RPMI7951 (cell line): Measurements from ENCODE around the gene IYD. TPM values are rescaled to one million over a fixed set of nuclear protein-coding genes. Genes with fewer than 3 reads are reported as not detected.
A peak's percentile ranks its signal among the peaks of the same experiment; 100 is the strongest.

ENCODE experiments used
- DNase-seq: peaks from one replicate; pipeline ENCODE4 v3.0.0-alpha.2; 2012; ENCODE audit warnings: low read depth
- total RNA-seq: library from RNA; depleted of rRNA; stranded (reverse); fragments of >200 nt; shearing (Covaris generic); gene quantifications from 2 replicates; pipeline ENCODE4 v1.2.3, GENCODE V29; 2014

The IYD gene
- total RNA-seq, 1 experiment from 2014 or later = not detected

GRCh38 chr6:150394899-150395295 lies 26.1 kb downstream of the IYD start:
- no peak for DNase-seq

DNA sequence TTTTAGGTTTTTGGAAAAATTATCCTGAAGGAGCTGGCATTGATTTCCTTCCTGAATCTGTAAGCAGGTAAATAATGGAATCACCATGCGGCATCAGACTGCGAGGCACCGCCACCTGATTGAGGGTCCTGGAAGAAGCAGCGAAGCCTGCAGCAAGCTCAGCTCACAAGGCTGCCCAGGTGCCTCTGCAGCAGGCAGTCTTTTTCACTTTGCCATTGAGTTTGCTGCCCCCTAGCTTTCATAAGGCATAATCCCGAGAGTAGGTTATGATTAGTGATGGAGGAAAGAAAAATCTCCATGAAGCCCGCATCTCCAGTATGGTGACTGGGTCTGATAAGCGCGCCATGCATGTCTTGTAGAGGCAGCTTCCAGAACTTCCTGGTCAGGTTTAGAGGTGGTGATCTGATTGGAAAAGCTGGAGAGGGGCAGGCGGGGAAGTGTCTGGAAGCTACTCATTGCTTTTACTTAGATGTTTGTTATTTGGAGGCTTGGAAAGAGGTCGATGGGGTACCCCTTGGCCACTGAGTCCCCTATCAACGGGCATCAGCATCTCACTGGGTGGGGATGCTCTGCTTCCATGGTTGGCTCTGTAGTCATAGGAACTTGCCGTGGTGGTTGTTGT lies 26.7 kb downstream of the IYD start:
- DNase-seq = peak; percentile 44

DNA sequence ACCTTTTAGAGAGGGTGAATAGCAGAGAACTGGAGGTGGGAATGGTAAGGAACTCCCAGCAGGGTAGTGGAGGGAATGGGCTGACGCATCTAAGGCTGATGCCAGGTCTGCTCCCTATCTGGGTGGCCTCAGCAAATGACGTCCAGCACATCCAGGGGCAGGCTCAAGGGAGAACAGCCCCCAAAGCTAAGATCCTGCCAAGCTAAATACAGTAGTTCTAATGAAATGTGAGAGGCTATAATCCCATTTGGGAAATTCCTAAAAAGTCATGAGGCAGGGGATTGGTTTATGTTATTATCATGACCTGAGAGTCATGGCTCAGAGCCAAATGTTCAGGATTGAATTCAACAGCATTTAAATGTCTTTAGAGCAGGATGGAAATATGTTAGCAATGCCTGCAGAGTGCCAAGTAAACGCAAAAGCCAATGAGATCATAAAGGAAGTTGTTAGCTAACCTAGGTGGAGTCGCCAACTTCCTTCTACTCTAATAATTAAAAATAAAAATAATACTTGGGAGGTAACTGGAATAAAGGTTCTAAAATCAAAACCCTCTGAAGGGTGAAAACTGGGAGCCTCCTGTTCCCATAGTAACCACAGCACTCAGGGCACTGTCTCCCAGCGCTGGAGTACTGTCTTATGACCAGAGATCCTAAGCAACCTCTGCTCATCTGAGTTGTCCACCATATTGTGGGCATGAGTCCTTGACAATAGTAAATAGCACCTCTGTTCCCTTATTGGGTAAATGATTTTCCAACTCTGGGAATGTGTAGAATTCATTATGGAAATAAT lies 34.8 kb downstream of the IYD start:
- DNase-seq = peak; percentile 7

DNA sequence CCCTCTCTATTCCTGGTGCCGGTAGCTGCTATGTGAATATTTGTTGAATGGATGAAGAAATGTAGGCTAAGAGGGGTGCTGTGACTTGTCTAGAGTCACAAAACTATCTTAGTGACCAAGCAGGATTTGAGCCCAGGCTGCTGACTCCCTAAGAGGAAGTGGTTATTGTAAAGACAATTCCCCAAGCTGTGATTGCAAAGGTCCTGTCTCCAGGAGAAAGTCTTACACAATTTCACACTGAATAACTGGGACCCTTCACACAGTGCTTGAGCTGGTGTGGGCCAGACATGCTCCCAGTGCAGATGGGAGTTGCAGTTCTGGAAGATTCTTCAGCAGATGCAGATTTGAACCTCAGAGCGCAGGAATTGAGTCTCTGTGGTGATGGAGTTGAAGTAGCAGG lies 38.1 kb downstream of the IYD start:
- DNase-seq = no peak

- DNase-seq = no peak
Measured at GRCh38 chr6:150408842-150409241, 40.0 kb downstream of the IYD start.

DNA sequence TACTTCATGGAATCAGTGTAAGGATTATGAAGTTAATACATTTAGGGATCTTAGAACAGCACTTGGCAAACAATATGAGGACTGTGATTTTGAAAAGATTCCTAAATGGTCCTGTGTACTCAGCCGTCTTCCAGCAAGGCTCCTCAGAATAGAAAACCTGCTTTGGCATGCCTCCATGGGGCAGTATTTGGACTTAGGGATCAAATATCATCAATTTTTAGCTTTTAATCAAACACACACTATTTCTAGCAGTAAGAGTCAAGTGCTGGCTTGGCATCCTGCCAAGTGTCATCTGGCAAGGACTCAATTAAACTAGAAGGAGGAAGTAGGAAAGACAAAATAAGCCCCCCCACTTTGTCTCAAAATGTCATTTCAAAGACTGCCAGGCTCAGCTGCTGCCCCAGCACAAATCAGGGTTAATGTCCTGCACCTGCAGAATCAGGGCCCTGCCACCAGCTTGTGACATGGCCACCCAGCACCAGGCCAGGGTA lies 40.8 kb downstream of the IYD start:
- DNase-seq = no peak

GRCh38 chr6:150410399-150410798 lies 41.6 kb downstream of the IYD start:
- no peak for DNase-seq

DNA sequence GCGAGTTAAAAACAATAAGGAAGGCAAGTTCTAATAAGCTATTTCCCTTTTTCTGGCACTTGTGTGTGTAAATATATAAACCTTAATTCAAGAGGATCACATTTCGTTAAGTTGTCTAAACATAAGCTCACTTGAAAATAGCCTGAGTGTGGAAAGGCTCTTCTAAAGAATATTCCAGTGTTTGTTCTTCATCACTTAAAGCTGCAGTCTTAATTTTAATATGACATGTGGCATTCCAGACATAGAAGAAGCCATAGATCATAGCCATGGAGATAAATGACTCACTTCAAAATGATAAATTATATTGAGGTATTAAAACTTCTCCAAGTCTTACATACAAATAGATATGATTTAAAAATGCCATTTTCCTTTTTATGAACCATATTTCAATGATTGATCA lies 42.1 kb downstream of the IYD start:
- DNase-seq = no peak

GRCh38 chr6:150412221-150412620 lies 43.4 kb downstream of the IYD start:
- no peak for DNase-seq

GRCh38 chr6:150413198-150413597 lies 44.4 kb downstream of the IYD start:
- no peak for DNase-seq

DNA sequence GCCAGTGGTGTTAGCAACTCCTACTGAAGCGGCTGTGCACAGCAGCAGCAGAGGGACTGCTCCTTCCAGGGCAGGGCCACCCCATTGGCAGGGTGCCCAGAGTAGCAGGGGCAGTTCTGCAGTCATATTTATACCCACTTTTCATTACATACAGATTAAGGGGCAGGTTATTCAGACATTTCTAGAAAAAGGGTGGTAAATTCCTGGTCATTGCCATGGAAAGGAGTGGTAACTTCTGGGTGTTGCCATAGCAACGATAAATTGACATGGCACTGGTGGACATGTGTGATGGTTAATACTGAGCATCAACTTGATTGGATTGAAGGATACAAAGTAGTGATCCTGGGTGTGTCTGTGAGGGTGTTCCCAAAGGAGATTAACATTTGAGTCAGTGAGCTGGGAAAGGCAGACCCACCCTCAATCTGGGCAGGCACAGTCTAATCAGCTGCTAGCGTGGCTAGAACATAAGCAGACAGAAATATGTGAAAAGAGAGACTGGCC lies 45.0 kb downstream of the IYD start:
- no peak for DNase-seq

GRCh38 chr6:150416128-150416527 lies 47.3 kb downstream of the IYD start:
- no peak for DNase-seq

GRCh38 chr6:150417250-150417649 lies 48.4 kb downstream of the IYD start:
- DNase-seq = no peak

DNA sequence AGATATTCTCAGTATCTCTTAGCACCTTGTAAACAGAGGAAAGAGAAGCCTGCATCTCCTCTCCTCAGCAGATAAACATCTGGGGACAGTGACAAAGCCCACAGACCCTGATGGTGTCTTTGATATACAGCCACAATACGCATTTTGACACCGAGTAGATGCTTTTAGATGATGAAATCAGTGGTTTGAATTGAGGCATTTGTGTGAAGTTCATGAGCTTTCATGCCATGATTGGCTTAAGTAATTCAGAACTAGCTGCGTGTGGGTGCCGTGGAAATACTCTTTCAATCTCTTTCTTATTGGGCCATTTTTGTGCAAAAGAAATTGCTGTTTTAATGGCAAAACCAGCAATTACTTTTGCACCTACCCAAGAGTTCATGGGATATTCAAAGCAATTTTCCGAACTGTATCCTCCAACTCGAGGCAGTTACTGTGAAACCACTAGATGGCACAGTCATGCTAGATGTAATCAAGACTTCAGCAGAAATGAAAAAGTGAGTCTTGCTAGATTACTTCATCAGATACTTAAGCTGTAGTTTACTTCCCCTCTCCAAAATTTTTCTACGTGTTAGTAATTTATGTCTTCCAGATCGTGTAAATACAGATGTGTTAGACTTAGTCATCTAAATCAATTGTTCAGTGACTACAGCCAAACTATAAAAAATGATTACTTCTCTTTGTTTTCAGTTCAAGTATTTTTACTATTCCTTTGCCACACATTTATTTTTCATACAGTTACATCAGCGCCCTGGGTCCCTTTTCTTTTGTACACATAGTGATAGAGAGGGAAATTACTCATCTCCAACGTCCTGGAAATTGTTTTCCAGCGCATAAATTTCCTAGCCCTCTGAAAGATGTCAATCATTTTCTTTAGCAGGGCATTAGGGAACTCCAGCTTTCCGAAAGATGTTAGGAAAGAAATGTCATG lies 49.4 kb downstream of the IYD start:
- peak; percentile 65 for DNase-seq

- peak; percentile 52 for DNase-seq
Measured at GRCh38 chr6:150418827-150419594, 50.2 kb downstream of the IYD start.

GRCh38 chr6:150420428-150420827 lies 51.6 kb downstream of the IYD start:
- no peak for DNase-seq

GRCh38 chr6:150420926-150421325 lies 52.1 kb downstream of the IYD start:
- no peak for DNase-seq

- no peak for DNase-seq
Measured at GRCh38 chr6:150425508-150425907, 56.7 kb downstream of the IYD start.

GRCh38 chr6:150426198-150426597 lies 57.4 kb downstream of the IYD start:
- DNase-seq = no peak

GRCh38 chr6:150427037-150427602 lies 58.3 kb downstream of the IYD start:
- no peak for DNase-seq

- no peak for DNase-seq
Measured at GRCh38 chr6:150427843-150428242, 59.0 kb downstream of the IYD start.
